Measurements from ENCODE around the gene DYDC2.

DNA sequence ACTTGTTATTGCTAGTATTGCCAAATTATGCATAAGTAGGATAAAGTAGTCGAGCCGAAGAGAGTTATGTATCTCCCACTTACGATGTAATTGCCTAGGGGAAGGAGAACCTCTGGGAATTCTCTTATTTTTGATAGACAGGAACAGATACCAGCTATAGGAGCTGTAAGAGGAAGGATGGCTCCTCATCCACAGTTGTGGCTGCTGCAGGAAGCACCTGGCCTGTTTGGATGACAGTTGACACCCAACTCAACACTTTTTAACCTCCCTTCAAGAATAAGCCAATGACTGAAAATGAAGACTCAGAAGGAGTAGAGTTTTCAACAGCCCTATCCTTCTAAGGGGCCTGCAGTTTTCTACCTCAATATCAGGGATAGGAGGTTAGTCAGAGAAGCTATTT, 6.3 kb upstream of the DYDC2 start:
- TF ChIP-seq CTCF (IDR thresholded peaks at IDR 0.05; ENCODE audit: insufficient read depth, low read depth, low read length) (no peak), EZH2 (IDR thresholded peaks at IDR 0.05; ENCODE audit: insufficient read depth, low read length) (no peak)
